Measurements from ENCODE around the gene CYP27C1. TPM values are rescaled to one million over a fixed set of nuclear protein-coding genes. Genes with fewer than 3 reads are reported as not detected.

CYP27C1 gene
- total and polyA plus RNA-seq, 4 donors, result 1.0 to 4.8 (median 2.3) TPM

DNA sequence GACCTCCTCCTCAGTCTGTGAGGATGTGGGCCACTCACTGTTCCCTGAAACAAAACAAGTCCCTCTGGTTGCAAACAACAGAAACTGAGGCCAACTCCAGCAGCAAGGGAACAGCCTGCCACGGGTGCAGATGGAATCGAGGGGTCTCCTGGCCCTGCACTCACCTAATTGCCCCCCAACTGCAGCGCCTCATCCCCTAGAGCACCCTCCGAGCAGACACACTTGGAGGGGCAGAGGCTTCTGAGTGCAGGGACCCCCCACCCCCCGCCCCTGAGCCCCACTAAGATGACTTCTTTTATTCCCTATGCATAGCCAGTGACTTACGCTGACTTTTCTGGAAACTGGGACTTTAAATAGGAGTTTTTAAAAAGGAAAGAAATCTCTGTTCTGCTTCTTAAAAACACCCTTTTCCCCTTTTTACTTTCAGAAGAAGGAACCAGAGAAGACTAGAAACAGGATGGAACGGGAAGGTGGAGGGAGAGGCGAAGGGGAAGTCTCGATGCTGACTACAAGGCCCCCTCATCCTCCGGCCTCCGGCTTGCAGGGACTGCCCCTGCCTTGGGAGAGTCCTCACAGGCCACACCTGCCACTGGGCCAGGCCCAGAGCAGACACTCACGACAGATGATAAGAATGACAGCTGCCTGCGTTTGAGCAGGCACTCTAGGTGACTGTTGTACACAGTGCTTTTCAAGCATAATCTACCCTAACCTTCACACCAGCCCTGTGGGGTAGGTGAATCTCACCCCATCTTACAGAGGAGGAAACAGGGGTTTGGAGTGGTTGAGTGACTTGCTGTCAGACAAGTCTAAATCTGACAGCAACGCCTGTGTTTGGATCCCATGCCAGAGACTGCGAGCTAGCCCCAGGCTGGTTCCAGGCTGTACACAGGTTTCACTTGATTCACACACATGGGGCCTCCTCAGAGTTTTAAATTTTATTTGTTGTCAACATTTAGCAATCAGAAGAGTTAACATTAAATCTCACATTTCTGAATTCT, 85.0 kb downstream of the CYP27C1 start:
- no peak overlapping the region for H3K27ac ChIP-seq (ENCODE audit: low read depth, low read length)
- peaks cover 2% of the 10 kb centered on the region for H3K9me3 ChIP-seq (ENCODE audit: control insufficient read depth, insufficient read depth, low read length)
- H3K27me3 ChIP-seq (ENCODE audit: control insufficient read depth, insufficient read depth, low read length), result no peaks in the 10 kb centered on the region
- 69% methylated on average over 10 of the region's 15 CpGs for WGBS (ENCODE audit: insufficient coverage)
- DNase-seq (ENCODE audit: low read depth in 4 of 6, low spot score in 6 of 6), result no peak
- H3K4me1 ChIP-seq (ENCODE audit: control insufficient read depth, insufficient read depth, low read length), result no peaks in the 10 kb centered on the region
- H3K4me3 ChIP-seq (ENCODE audit: low read depth, low read length), result no peak overlapping the region
- no peaks in the 10 kb centered on the region for H3K36me3 ChIP-seq (ENCODE audit: control insufficient read depth, insufficient read depth, low read length)

DNA sequence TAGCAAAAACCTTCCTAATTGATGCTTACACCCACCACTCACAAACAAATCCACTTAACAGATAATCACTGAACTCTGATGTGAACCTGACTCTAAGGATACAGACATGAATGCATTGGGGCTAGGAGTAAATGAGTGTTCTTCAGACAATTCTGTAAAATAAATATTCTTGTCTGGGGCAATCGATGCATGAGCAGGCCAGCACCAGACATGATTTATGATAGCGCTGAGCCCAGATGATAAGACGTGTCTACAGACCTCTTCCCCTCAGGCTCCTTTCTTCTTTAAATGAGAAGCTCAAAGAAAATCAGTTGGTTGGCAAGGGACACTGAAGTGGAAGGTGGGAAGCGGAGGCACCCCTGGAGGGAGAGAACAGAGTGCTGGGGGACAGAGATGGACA, 85.9 kb downstream of the CYP27C1 start:
- Histone ChIP-seq H3K4me3 (ENCODE audit: low read depth, low read length) (no peak overlapping the region), H3K9me3 (ENCODE audit: control insufficient read depth, insufficient read depth, low read length) (peaks cover 2% of the 10 kb centered on the region), H3K27me3 (ENCODE audit: control insufficient read depth, insufficient read depth, low read length) (no peaks in the 10 kb centered on the region), H3K27ac (ENCODE audit: low read depth, low read length) (no peak overlapping the region), H3K4me1 (ENCODE audit: control insufficient read depth, insufficient read depth, low read length) (no peaks in the 10 kb centered on the region), H3K36me3 (ENCODE audit: control insufficient read depth, insufficient read depth, low read length) (no peaks in the 10 kb centered on the region)
- 91% methylated on average over 1 of the region's 4 CpGs for WGBS (ENCODE audit: insufficient coverage)
- DNase-seq (ENCODE audit: low read depth in 4 of 6, low spot score in 6 of 6), result no peak

Small RNA genes within 50 kb of the gene (small RNA-seq; reads per million reads assigned to genes)
- gene NIFKP9 (ENCODE audit: low replicate concordance), result not detected

Other genes with a start within 250 kb of the CYP27C1 start
- 100 to 1,000 TPM; 103 to 107 TPM for gene BIN1, start 113.1 kb downstream of the CYP27C1 start, total RNA-seq
- 100 to 1,000 TPM; 219 to 220 TPM for gene BIN1, start 113.1 kb downstream of the CYP27C1 start, polyA plus RNA-seq (ENCODE audit: insufficient read length in 2 of 2)
- 10 to 100 TPM; 34.6 to 42.9 TPM for gene ERCC3, start 73.8 kb upstream of the CYP27C1 start, total RNA-seq
- gene ERCC3, start 73.8 kb upstream of the CYP27C1 start, polyA plus RNA-seq (ENCODE audit: insufficient read length in 2 of 2), result 10 to 100 TPM; 61.2 to 63.7 TPM
- gene MAP3K2, start 167.7 kb upstream of the CYP27C1 start, total RNA-seq, result 10 to 100 TPM; 45.0 to 51.0 TPM
- 10 to 100 TPM; 17.7 to 24.9 TPM for gene MAP3K2, start 167.7 kb upstream of the CYP27C1 start, polyA plus RNA-seq (ENCODE audit: insufficient read length in 2 of 2)
- gene PROC, start 198.1 kb upstream of the CYP27C1 start, total RNA-seq, result 1 to 10 TPM in 1 of 2 donors, under 1 TPM in 1; 0.99 to 2.5 TPM
- 1 to 10 TPM; 4.8 to 7.0 TPM for gene PROC, start 198.1 kb upstream of the CYP27C1 start, polyA plus RNA-seq (ENCODE audit: insufficient read length in 2 of 2)